Measurements from ENCODE around the gene ATP5ME.

ATP5ME gene

DNA sequence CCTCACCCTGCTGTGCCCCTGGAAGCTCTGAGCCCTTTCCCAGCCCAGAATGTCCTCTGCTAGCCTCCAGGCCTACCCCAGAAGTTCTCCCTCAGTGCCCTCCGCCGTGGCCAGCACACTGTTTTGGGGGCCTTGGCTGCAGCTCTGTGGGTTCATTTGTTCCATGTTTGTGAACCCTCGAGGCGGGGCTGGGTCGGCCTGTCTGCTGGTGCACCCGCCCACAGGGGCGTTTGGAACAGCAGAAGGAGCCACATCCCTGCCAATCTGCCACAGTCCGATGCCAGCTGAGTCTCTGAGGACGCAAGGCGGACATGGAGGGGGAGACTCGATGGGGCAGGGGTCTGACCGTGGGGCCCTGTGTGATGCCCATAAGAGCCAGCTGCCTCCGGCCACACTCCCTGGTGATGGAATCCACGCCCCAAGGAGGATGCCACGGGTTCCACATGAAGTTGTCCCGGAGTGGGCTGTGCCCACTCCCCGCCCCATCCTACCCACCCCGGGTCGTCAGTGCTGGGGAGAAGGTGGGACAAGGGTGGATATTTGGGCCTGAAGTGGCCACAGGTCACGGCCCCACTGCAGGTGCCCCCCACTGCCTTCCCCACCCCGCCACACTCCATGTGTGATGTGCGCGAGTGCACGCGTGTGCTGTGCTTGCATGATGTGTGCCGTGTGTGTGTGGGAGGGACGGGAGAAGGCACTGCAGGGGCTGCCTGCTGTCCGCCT lies 7.1 kb downstream of the ATP5ME start:
- no peak for DNase-seq (ENCODE audit: low read depth)

DNA sequence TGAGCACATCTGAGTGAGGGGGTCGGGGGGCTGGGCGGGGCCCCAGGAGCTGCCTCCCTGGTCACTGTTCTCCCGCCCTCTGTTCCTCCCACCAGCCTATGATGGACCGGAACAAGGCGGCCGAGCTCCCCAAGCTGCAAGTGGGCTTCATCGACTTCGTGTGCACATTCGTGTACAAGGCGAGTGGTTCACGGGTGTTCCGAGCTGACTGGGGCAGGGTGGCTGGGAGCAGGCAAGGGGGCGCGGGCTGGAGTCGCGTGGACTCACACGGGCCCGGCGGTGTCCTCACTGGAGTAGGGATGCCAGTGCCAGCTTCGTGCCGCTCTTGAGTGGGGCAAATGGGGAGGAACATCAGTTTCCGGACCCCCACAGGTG lies 7.7 kb downstream of the ATP5ME start:
- no peak for DNase-seq (ENCODE audit: low read depth)

DNA sequence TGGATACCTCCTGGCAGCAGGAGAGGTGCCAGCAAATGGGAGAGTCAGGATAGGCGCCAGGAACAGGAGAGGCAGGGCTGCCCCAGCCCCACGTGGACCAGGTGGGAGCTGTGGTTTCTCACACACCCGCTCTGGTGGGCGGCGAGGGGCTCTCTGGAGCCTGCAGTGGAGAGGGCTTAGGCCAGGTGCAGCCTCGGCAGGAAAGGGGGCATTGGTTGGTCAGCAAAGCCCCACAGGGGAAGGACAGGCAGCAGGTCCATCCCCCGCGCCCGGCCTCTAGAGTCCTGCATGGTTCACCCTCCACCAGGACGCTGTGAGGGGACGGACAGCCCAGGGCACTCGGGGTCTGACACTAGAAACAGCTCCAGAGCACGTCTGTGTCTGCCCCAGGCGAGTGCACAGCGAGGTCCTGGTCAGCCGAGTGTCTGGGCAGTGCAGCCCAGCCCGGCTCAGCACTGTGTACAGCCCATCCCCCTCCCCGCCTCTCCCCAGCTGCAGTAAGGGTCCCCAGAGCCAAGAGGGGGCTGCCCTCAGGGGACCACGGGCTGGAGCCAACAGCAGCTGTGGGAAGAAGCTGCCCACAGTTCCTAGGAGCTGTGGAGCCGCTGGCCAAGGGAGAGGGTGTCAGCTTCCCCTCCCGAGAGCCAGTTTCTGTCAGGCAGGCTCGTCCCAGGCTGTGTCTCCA lies 8.2 kb downstream of the ATP5ME start:
- DNase-seq (ENCODE audit: low read depth) = no peak

GRCh38 chr4:665381-665750 lies 8.7 kb downstream of the ATP5ME start:
- DNase-seq (ENCODE audit: low read depth) = no peak

GRCh38 chr4:664713-665231 lies 9.3 kb downstream of the ATP5ME start:
- no peak for DNase-seq (ENCODE audit: low read depth)

GRCh38 chr4:663438-664428 lies 10.3 kb downstream of the ATP5ME start:
- no peak for DNase-seq (ENCODE audit: low read depth)

GRCh38 chr4:663046-663437 lies 11.0 kb downstream of the ATP5ME start:
- DNase-seq (ENCODE audit: low read depth) = no peak

DNA sequence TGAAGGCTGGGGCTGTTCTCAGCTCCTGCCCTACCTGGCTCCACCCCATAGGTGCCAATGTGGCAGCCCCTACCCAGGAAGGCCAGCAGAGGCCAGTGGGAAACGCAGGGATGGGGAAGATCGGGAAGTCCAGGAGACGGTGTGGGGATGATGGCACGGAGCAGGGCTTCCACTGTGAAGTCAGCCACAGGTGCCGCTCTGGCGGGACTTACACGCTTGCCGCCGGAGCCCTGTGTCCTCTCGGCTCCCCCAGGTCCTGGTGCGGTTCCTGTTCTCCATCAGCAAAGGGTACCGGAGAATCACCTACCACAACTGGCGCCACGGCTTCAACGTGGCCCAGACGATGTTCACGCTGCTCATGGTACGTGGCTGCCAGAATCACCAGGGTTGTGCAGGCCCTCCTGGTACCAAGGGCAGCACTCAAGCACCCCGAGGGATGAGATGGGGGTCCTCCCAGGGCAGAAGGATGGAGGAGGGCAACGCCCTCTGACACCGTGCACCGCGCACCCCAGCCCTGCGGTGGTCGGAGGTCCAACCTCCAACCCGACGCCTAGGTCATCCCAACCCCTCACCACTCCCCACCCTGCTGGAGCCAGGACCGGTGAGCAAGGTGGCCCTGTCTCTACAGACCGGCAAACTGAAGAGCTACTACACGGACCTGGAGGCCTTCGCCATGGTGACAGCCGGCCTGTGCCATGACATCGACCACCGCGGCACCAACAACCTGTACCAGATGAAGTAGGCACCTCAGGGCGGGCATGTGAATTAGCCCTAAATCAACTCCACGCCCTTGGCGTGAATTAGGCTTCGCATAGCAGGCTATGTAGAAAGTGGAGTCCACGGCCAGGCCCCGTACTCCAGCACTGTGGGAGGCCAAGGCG lies 12.0 kb downstream of the ATP5ME start:
- DNase-seq (ENCODE audit: low read depth) = no peak

GRCh38 chr4:661231-661630 lies 12.8 kb downstream of the ATP5ME start:
- DNase-seq (ENCODE audit: low read depth) = no peak

GRCh38 chr4:660401-660800 lies 13.7 kb downstream of the ATP5ME start:
- DNase-seq (ENCODE audit: low read depth) = no peak

DNA sequence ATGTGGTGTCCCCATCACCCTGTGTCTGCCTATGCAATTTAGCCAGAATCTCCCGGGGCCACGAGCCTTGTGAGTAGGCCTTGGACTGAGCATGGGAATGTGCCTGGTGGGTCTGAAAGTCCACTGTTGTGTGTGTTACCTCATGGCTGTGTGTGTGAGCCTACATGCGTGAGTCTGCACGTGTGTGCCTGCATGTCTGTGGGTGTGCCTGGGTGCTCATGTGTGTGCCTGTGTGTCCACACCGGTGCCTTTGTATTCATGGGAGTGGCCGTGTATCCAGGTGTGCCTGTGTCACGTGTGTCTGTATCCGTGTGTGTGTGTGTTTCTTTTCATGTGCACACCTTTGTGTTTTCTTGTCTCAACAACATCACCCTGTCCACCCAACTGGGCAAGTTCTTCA lies 14.2 kb downstream of the ATP5ME start:
- no peak for DNase-seq (ENCODE audit: low read depth)

- DNase-seq (ENCODE audit: low read depth) = no peak
Measured at GRCh38 chr4:658681-659667, 15.1 kb downstream of the ATP5ME start.

GRCh38 chr4:657834-658667 lies 16.0 kb downstream of the ATP5ME start:
- no peak for DNase-seq (ENCODE audit: low read depth)

DNA sequence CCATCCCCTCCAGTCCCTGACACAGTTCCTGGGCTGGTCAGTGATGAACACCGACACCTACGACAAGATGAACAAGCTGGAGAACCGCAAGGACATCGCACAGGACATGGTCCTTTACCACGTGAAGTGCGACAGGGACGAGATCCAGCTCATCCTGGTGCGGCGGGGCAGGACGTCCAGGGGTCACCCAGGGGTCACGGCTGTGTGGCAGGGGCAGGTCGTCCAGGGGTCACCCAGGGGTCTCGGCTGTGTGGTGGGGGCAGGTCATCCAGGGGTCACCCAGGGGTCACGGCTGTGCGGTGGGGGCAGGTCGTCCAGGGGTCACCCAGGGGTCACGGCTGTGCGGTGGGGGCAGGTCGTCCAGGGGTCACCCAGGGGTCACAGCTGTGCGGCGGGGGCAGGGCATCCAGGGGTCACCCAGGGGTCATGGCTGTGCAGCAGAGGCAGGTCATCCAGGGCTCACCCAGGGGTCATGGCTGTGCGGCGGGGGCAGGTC lies 16.7 kb downstream of the ATP5ME start:
- no peak for DNase-seq (ENCODE audit: low read depth)

DNA sequence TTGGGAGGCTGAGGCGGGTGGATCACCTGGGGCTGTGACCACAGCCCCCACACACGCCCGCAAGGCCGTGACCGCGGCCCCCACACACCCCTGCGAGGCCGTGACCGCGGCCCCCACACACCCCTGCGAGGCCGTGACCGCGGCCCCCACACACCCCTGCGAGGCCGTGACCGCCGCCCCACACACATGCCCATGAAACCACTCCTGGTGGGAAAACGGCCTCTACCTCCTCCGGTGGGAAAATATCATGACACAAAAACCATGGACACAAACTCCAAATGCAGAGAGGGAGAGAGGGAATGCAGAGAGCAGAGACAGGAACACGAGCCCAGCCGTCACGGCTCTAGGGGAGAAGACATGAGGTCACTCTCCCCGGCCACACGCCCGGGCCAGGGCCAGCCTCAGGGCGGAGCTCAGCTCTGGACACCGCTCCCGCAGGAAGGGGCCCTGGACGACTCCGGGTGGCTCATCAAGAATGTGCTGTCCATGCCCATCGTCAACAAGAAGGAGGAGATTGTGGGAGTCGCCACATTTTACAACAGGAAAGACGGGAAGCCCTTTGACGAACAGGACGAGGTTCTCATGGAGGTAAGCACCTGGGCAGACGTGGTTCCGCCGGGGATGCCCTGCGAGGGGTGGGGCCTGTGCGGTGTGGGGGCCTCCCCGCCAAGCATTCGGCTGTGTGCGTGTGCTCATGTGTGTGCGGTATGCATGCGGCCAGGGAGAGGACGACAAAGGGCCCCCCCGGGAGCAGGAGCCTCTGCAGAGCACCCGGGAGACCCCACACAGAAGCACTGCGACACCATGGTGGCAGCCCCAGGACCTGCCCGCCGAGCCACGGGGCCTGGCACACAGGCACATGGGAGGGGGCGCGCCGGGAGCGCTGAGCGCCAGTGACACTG lies 17.4 kb downstream of the ATP5ME start:
- no peak for DNase-seq (ENCODE audit: low read depth)

DNA sequence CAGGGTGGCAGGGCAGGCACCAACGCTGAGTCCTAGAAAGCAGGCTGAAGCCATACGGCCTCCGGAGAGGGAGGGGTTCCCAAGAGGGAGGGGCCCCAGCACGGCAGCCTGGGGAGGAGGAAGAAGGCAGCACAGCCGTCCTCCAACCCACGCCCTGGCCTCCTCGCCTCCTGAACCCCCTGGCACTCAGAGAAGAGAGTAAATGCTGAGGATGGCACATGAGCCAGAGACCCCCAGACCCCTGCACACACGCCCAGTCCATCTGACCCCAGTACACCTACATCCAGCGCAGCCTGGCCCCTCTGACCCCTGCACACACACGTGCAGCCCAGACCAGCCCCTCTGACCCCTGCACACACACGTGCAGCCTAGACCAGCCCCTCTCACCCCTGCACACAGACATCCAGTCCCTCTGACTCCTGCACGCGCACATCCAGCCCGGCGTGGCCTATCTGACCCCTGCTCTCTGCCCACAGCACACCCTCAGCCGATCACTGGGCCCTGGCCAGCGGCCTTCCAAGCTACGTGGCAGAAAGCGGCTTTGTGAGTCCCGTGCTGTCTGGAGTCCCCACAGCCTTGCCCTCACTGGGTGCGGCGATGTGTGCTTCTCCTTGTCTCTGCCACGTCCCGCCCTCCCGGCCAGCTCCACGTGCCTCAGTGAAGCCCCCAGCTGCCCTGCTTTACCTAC lies 18.5 kb downstream of the ATP5ME start:
- DNase-seq (ENCODE audit: low read depth) = no peak

DNA sequence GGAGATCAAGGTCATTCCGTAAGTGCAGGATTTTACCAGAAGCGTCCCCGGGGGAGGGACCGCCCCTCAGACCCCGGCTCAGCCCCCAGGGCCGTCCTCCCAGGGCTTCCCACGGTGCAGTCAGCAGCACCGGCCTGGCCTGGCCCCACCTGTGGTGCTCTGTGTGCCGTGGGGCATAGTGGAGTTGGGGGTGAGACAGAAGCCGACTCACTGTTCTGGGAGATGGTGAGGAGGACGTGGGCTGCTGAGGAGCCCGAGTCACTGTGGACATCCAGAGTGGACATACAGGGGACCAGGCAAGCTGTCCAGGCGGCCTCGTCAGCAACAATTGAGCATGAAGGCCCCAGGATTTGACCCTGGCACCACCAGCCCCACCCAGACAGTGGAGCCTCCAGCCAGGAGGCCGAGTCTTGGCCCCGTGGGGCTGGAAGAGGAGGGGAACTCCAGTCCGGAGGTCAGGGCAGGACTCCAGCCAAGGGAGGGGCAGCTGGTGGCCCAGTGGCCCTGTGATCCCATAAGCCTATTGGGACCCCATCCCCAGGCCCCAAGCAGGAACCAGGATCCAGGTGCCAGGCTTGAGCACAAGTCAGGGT lies 19.1 kb downstream of the ATP5ME start:
- DNase-seq (ENCODE audit: low read depth) = no peak
